Stimulated activated CD4-positive, alpha-beta T cell treated with anti-CD3 and anti-CD28 coated beads, Interleukin-15, amount 100 ng/mL, for 48 hours (primary cell): ENCODE results near the gene PCDHA4.
"Not testable (repeated sequence)": the region's sequence is repeated elsewhere in the genome, so short reads cannot be mapped to it uniquely, and the experiment has no call there.

ENCODE experiments used
- DNase-seq, 2 donors: peaks; one replicate each; pipeline ENCODE4 v3.0.0-alpha.2; 2020; ENCODE audit warnings: low read depth in 2 of 2

Gene PCDHA4

GRCh38 chr5:140806834-140807775 is at the start of gene PCDHA4:
TSS of gene PCDHA4 (plus strand) at chr5:140807068.
- peak in 1 of 2 donors; percentile 14 for DNase-seq

- no peak for DNase-seq
Measured at GRCh38 chr5:140764177-140764973, 42.5 kb upstream of the PCDHA4 start.

GRCh38 chr5:140767444-140767843 is 39.4 kb upstream of the PCDHA4 start:
- DNase-seq, result no peak

GRCh38 chr5:140780512-140780911 is 26.4 kb upstream of the PCDHA4 start:
- DNase-seq, result no peak

- DNase-seq, result no peak
Measured at GRCh38 chr5:140785905-140786686, 20.8 kb upstream of the PCDHA4 start, which contains the start of gene PCDHA1. TSS of gene PCDHA1 (plus strand) at chr5:140786140.

- DNase-seq, result not testable (repeated sequence)
Measured at GRCh38 chr5:140787422-140787821, 19.4 kb upstream of the PCDHA4 start.

- DNase-seq, result not testable (repeated sequence)
Measured at GRCh38 chr5:140787849-140788504, 18.9 kb upstream of the PCDHA4 start.

- DNase-seq, result no peak
Measured at GRCh38 chr5:140791089-140791488, 15.8 kb upstream of the PCDHA4 start.

GRCh38 chr5:140794595-140795258 is 12.1 kb upstream of the PCDHA4 start, which contains the start of gene PCDHA2:
TSS of gene PCDHA2 (plus strand) at chr5:140794852.
- no peak for DNase-seq

- DNase-seq, result no peak
Measured at GRCh38 chr5:140795259-140795641, 11.6 kb upstream of the PCDHA4 start.

GRCh38 chr5:140796072-140796717 is 10.7 kb upstream of the PCDHA4 start:
- DNase-seq, result not testable (repeated sequence)

GRCh38 chr5:140796718-140797095 is 10.2 kb upstream of the PCDHA4 start:
- no peak for DNase-seq

GRCh38 chr5:140800816-140801493 is 5.9 kb upstream of the PCDHA4 start, which contains the start of gene PCDHA3:
TSS of gene PCDHA3 (plus strand) at chr5:140801057.
- DNase-seq, result no peak

- no peak for DNase-seq
Measured at GRCh38 chr5:140801494-140801841, 5.4 kb upstream of the PCDHA4 start.

- not testable (repeated sequence) for DNase-seq
Measured at GRCh38 chr5:140802381-140802780, 4.5 kb upstream of the PCDHA4 start.

- DNase-seq, result no peak
Measured at GRCh38 chr5:140802781-140803271, 4.0 kb upstream of the PCDHA4 start.

- DNase-seq, result not testable (repeated sequence)
Measured at GRCh38 chr5:140808241-140808888, 1.5 kb downstream of the PCDHA4 start.

- DNase-seq, result no peak
Measured at GRCh38 chr5:140808889-140809291, 2.0 kb downstream of the PCDHA4 start.
